SU-DHL-6 (cell line): ENCODE results near the gene CDC42BPA.
"Not testable (repeated sequence)": the region's sequence is repeated elsewhere in the genome, so short reads cannot be mapped to it uniquely, and the experiment has no call there.

Experiments
- EZH2phosphoT487 ChIP-seq: fragments of 200-600 bp; sonication (generic), shearing (Covaris generic); conservative IDR thresholded peaks from 2 replicates; pipeline ENCODE4 v1.6.1; 2018; ENCODE audit warnings: mild to moderate bottlenecking, antibody characterized with exemption, low read length, moderate library complexity, mixed read lengths
- TF ChIP-seq, protein P1 (sequence below): fragments of 200-600 bp; sonication (generic); IDR thresholded peaks from one replicate; pipeline ENCODE4 v1.5.1; 2017; ENCODE audit warnings: antibody characterized with exemption, mild to moderate bottlenecking, low read length, moderate library complexity; ENCODE audit not compliant: insufficient read depth, poor library complexity, severe bottlenecking

DNA sequence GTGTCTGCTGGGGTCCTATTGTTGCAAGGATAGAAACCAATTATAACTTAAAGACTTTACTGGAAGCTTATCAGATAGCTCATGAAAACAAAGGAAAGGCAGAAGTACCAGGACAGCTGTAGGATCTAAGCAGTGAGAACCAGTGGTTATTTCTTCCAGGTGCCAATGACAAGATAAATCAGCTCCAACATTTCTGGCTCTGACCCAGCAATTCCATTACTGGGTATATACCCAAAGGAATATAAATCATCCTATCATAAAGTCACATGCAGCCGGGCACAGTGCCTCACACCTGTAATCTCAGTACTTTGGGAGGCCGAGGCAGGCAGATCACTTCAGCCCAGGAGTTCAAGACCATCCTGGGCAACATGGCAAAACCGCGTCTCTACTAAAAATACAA lies 17.8 kb upstream of the CDC42BPA start:
- TF ChIP-seq, protein P1, sequence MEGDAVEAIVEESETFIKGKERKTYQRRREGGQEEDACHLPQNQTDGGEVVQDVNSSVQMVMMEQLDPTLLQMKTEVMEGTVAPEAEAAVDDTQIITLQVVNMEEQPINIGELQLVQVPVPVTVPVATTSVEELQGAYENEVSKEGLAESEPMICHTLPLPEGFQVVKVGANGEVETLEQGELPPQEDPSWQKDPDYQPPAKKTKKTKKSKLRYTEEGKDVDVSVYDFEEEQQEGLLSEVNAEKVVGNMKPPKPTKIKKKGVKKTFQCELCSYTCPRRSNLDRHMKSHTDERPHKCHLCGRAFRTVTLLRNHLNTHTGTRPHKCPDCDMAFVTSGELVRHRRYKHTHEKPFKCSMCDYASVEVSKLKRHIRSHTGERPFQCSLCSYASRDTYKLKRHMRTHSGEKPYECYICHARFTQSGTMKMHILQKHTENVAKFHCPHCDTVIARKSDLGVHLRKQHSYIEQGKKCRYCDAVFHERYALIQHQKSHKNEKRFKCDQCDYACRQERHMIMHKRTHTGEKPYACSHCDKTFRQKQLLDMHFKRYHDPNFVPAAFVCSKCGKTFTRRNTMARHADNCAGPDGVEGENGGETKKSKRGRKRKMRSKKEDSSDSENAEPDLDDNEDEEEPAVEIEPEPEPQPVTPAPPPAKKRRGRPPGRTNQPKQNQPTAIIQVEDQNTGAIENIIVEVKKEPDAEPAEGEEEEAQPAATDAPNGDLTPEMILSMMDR = not testable (repeated sequence)
- TF ChIP-seq EZH2phosphoT487 = not testable (repeated sequence)
